MV-4-11 (cell line): Measurements from ENCODE around the gene MAPK9.

Experiments
- DNase-seq: peaks from one replicate; lab custom pipeline; 2025; lab: John Stamatoyannopoulos, UW

The MAPK9 gene

DNA sequence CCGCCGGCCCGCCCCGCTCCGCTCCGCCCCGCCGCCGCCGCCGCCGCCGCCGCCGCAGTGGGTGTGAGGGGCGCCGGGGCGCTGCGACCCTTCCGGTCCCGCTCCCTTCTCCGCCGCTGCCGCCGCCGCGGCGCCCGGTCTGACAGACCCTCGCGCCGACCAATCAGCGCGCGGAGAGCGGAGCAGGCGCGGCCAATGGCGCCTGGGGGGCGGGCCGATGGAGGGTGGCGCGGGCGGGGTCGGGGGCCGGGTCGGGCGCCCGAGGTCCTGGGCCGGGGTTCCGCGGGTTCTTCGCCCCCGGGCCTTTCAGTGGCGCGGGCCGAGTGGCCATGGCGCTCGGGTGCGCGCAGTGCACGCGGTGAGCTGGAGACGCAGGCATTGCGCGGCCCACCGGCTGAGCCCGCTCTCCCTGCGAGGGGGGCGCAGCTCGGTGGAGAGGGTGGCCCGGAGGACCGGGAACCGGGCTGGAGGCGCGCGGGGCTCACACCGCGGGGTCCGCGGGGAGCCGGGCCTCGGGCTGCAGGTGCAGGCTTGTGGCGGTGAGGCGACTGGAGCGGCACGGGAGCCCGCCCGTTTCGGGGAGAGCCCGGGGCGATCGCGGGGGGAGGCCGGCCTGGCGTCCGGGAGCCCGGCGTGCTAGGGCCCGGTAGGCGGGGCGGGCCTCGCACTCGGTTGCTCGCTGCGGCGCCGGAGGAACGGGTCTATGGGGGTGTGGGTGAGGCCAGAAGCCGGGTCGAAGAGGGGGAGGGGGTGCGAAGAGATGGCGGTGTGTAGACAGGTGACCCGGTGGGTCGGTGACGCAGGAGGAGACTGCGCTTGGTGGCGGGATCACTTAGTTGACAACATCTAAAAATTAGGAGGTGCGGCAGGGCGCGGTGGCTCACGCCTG lies at the start of gene MAPK9:
Gene MAPK9 (minus strand): TSS at position 141 of the 889 bp plus-strand sequence. CDS start 11,522 bp downstream, outside the sequence.
- peak; percentile 61 for DNase-seq

DNA sequence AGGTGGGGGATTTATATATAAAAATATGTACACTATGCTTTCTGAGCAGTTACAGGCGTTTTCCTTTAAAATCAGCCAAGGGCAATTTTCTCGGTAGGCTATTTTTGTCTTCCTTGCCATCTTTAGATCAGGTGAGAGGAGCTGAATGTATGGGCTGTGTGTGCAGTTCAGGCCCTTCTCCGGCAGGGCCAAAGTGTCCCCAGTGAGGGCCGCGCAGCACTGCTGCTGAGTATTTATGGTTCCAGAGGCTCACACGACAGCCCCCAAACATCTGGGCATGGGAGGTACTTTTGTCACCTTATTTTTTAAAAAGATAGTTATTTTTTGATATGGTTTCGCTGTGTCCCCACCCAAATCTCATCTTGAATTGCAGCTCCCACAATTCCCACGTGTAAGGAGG lies 49.7 kb upstream of the MAPK9 start:
- no peak for DNase-seq

DNA sequence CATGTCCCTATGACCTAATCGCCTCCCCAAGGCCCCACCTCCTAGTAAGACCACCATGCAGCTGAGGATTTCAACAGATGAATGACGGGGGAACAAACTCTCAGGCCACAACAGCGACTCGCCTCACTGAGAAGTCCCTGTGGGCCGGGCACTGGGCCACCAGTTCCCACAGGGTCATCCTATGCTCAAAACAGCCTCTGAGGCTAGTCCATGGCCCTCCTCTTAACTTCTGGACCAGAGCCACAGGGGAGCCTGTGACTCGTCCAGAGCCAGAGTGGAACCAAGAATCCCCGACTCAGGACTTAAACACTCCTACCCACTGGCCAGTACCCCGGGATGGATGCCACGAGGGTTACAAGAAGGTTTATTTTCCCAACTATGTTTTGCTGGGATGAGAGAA lies 49.0 kb upstream of the MAPK9 start:
- DNase-seq = no peak

DNA sequence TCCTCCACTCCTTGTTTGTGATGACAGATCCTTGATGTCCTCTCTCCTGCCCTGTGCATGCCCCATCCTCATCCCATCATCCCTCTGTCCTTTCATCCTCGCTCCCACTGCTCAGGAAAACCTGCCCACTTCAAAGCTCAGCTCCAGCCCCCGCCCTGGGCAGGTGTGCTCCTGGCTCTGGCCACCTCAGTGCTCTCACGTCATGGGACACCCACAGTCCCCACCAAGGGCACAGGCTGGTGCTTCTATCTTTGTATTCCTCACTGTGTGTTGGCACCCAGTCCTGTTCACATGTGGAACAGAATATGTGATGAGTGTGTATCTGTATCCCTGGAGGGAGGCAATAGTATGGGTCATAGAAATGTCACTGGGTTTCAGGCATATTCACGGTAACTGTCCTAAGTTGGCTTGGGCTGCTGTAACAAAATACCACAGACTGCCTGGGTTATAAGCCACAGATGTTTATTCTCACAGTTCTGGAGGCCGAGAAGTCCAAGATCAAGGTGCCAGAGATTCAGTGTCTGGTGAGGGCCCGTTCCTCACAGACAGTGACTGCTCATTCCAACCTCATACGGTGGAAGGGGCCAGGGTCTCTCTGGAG lies 47.8 kb upstream of the MAPK9 start:
- no peak for DNase-seq

DNA sequence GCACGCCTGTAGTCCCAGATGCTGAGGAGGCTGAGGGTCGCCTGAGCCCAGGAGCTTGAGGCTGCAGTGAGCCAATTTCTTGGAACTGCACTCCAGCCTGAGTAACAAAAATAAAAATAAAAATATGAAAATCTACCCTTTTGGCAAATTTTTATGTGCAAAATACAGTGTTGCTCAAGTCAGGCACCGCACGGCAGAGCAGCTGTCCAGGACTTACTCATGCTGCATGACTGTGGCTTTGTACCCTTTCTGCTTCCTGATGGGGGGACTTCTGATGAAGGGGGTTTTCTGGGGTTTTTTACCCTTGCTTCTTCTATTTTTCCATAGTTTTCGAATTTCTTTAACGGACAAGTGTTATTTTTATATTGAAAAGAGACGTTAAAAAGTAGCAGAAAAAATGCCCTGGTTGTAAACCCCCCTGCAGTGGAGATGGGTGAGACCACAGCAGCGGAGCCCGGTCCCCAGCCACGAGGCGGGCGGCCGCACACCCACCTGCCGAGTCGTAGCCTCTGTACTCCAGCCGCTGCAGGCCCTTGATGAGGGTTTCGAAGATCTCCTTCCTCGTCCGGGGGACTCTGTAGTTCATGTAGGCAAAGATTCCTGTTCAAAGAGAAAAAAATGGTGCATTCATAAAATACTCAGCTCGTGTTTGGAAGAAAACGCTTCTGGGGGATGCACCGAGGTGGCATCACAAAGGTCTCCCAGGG lies 46.3 kb upstream of the MAPK9 start:
- DNase-seq = no peak

DNA sequence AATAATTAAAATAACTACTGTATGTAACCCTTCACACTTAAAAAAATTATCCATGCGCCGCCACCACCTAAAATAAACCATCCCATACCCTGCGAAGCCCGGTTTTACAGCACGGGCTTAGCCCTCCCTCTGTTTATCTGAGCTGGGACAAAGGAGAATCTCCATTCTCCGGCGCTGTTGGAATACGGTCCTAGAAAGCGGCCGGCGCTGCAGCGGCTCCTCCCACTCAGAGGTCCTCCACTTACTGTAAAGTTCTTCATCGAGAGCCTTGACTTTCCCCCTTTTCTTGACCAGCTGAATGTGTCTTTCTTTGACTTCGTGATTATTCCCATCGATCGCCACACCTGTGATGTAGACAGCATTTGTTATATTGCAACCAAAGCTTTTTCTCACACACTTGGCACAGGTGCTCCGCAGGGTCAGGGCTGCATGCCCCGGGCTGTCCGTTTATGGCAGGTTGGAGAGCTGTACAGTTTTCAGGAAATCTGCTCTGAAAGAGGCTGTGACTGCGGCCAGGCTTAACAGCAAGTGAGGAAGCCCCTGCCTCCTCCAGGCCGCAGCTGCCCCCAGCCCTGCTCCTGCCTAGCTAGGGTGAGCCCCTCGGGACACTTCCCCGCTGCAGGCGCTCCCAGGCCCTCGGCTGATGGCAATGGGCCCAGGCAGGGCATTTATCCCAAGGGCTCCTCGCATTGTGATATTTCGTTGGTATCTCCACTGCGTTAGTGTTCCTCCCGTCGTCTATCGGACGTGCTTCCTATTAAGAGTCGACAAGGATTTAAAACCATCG lies 44.5 kb upstream of the MAPK9 start:
- DNase-seq = no peak

DNA sequence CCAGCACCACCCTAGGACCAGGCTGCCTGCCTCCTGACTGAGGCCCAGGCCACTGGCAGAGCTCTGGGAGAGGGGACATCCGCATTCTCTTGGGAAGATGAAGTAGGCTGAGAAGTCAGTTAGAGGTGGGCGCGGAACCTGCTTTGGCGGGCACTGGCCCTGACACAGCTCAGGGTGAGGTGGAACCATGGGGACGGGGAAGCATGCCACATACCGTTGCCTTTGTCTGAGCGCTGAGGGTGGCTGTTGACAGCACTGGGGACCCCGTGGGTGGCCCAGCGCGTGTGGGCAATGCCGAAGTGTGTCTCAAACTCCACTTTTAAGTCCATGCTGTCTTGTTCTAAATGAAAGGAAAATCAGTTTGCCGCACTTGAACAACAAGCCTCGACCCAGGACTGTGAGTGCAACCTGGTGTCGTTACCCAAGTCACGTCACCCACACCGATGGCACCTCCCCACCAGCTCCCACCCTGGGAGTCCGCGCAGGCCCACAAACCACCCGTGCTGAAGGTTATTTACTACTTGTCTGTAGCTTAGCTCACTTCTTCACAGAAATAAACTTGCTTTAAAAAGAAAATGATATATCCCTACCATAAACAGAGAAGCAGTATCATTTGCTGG lies 43.8 kb upstream of the MAPK9 start:
- DNase-seq = no peak

DNA sequence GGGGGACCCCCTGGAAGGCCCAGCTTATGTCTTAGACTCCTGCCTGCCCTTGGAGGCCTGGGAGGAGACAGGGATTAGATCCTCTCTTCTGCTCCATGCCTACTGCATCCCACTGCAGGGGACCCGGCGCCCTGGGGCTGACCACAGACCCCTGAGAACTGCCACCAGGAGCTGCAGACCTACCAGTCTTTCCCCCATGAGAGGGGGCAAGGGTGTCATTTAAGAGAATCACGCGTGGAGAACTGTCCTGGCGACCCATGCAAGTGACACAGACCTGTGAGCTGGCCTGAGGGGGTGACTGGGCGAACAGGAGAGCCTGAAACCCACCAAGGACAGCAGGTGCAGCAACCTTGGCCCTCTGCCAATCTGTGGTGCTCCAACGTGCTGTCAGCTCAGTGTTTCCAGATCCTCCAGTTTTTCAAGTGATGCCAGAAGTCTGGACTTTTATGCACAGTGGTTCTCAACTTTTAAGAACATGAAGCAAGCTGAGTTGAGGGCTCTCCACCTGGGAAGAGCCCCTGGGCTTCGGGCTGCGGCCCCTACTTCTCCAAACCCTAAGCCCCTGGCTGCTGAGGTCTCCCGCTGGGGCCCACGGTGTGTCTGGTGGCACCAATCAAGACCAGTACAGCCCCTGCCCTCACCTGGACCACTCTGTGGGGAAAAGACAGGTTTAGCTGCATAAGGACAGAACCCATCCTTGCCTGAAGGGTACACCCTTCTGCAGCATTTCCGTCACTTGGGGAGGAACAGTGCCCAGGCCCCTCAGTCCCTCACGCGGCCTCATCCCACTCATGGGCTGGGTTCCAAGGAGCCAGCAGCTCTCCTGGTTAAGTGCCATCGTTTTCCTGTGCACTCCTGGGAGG lies 43.1 kb upstream of the MAPK9 start:
- no peak for DNase-seq

DNA sequence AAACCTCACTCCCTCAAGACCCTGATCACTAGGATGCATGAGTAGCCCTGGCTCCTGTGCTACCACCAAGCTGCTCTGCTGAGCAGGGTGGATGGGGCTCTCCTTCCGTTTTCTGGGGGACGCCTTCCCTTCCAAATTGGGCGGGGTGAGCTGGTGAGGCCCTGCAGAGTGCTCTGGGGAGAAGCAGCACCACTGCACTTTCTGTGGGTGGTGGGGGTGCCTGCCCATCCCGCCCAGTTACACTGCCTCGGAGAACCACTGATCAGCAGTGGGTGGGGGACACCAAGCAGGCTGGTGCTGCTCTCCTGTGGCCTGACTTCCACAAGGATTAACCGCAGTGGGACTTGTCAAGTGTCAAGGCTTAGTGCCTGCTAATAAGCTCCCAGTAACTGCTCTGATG lies 42.3 kb upstream of the MAPK9 start:
- DNase-seq = no peak

DNA sequence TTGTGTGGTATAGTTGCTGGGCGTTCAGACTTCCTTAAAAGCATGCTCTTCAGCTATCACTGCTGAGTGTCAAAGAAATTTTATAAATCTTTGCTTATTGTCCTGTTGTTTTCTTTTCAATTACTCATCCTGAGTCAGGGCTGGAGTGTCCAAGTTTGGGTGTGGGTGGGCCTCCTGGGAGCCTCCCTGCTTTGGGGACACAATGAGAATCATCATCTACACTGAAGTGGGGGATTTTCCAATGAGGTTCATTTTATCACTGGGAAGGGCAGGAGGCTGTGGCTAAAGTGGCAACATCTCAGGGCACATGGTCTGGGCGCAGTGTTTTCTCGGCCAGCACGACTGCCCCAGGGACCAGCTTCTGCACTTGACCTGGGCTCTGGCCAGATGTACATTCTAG lies 41.8 kb upstream of the MAPK9 start:
- DNase-seq = no peak

DNA sequence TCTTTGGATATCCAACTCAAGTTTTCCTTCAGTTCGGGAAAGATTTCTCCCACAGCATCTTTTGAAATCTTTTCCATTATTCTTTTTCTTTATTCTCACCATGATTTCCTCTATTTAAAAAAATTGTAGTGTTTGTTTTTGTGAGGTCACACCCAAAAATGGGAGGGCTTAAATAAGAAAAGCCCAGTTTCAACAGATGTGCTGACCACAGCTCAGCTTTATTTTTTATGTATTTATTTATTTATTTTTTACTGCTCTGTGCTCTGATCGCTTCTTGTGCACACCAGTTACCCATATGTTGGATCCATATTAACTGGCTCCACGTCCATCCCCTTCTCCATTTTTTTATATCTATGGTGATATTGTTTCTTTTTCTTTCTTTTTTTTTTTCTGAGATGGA lies 41.0 kb upstream of the MAPK9 start:
- DNase-seq = no peak

DNA sequence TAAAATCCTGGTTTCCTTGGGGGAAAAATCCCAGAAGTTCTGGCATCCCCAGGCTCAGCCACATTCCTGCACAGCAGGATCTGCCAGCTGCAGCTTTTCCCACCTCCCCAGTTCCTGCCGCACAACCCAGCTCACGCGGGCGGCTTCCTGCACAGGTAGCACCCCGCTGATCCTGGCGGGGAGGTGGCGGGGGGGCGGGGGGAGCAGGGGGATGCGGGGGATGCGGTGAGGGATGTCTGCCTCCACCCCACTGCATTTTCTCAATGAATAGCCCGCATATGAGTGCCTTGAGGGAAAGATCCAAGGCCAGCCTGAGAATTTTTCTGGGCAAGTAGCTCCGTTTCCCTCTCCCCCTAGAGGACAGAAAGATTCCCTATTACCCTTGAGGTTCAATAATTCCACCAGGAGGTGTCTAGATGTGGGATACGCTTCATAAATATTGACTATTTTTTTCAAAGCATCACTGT lies 40.2 kb upstream of the MAPK9 start:
- DNase-seq = no peak

DNA sequence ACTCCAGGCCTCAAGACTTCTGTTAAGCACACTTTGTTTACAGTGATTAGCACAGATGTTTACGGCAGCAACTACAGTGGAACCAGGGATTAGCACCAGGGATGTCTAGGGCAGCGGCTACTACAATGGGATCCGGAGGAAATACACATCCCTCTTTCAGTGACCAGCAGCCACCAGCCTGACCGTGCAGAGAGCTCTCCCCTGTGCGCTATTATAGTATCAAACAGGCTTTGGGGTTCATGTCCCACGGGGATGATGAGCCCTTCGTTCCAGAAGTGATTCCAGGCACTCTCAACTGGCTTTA lies 39.7 kb upstream of the MAPK9 start:
- DNase-seq = no peak

DNA sequence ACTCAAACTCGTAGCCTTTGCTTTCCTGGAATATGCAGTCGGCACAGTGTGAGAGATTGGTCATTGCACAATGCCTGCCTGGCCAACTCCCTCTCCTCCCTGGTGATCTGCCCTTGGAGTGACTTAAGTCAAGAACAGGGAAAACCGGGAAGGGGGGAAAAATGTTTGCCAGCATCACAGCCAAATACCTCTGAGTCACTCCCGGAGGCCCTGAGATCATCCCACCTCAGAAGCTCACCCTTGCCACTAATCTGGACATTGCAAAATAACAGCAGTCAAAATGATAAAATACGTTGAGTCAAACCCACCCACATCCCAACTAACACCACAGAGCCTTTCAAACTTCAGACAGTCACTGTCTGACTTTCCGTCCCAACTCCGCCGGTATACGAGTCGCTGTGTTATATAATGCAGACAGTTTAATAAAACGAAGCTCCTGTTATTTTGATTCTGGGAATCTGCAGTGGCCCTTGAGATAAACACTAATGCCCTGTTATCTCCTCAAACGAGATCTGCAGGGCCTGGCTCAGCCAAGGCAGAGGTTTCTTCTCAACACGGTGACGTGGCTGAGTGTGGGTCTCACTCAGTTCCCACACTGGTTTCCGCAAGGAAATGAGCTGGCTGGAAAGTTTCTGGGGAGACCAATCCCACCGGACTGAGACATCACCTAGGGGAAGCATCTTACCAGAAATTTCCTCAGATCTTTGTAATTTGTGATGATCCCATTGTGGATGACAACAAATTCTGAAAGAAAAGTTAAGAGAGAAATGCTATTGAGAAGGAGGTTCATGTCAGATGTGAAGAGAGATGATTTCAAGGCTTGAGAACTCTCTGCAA lies 39.1 kb upstream of the MAPK9 start:
- DNase-seq = no peak

DNA sequence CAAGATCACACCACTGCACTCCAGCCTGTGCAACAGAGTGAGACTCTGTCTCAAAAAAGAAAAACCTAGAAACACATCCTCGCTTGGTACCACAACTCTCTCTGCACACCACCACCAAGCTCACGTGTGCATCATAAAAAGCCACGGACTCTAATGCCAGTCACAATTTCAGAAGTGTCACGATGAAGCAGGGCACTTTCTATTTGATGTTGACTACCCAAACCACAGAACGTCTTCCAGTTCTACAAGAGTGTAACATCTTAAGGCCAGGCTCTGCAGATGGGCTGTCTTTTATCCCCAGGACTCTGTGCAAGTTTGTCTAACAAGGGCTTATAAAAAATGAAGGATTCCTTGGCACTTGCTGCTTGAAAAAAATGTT lies 38.4 kb upstream of the MAPK9 start:
- DNase-seq = no peak

DNA sequence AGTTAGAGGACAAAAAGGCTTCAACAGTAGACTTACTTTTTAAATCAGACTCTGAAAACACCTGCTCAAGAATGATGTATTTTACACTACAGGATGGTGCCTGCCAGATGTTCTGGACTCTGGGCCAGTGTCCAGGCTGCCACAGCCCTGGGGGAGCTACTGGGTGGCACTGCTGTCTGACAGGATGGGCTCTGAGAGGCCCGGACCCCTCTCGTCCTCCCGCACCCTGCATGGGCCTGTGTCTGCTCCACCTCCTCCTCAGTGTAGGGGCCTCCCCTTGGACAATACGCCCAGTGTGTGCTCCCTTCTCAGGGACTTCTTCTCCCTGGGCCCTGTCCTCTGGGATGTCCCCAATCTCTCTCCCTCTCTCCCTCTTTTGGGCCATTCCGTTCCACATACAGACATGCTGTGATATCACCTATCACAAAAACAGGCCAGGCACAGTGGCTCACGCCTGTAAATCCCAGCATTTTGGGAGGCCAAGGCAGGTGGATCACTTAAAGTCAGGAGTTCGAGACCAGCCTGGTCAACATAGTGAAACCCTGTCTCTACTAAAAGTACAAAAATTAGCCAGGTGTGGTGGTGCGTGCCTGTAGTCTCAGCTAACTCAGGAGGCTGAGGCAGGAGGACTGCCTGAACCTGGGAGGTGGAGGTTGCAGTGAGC lies 37.9 kb upstream of the MAPK9 start:
- DNase-seq = no peak

DNA sequence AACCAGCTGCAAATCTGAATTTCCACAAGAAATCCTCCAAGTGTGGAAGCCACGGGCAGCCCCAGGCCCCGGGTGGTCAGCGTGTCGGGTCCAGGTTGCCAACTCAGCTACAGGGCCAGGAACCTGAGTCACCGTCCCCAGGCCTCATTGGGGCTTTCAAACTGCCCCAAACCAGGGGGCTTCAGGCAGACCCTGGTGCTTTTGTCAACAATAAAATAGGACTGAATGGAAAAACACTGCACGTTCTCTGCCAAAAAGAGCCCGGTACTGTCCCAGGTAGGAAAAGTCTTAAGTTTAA lies 37.2 kb upstream of the MAPK9 start:
- no peak for DNase-seq

DNA sequence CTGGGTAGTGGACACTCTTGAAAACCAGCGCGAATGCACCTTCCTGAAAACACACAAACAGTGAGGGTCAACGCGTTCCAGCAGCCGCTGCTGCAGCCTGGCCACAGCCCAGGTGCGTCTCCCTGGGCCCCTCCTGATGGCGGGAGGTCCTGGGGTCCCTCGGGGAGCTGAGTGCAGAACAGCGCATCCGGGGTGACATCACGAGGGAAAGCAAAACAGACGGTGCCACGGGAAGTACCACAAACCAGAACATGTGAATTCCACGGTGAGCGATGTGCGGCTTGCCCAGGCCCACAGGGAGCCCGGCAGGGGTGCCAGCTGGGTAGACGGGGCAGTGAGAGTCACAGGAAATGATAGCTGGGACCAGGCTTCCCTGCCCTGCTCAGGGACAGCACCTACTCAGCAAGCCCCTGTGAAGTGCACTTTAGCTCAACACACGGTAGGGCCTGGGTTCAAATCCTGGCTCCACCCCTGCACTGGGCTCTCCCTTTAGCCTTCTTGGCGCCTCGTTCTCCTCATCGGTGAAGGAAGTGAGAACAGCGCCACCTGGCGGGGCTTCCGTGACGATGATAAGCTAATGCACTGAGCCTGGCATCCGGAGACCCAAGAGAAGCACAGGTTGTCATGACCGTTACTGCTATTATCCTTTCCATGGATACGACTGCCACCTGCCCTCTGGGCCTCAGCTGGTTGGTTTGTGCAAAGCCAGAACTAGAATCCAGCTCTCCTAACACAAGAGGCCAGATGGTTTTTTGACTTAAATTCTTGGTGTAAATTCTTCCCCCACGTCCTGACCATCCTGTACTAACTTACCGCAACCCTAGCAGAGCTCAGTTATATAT lies 36.6 kb upstream of the MAPK9 start:
- peak; percentile 75 for DNase-seq
